Activated T-cell treated with anti-CD3 and anti-CD28 coated beads, Interleukin-2, amount 50 U/mL, for 24 hours (primary cell): ENCODE measurements around the gene PITX2.

Source experiments
- DNase-seq: peaks from one replicate; pipeline ENCODE4 v3.0.0-alpha.2; 2020
- H3K27ac Mint-ChIP-seq: 2 replicates; pipeline ENCODE4 v1.8.0; 2020; ENCODE audit warnings: mild to moderate bottlenecking, mixed read lengths
- H3K27me3 Mint-ChIP-seq: 2 replicates; pipeline ENCODE4 v1.8.0; 2020; ENCODE audit warnings: mixed read lengths
- H3K36me3 Mint-ChIP-seq: 2 replicates; pipeline ENCODE4 v1.8.0; 2020; ENCODE audit warnings: low read depth, mixed read lengths
- H3K4me1 Mint-ChIP-seq: 2 replicates; pipeline ENCODE4 v1.8.0; 2020; ENCODE audit warnings: low read depth, mixed read lengths
- H3K4me3 Mint-ChIP-seq: 2 replicates; pipeline ENCODE4 v1.8.0; 2020; ENCODE audit warnings: mild to moderate bottlenecking, moderate library complexity, mixed read lengths
- H3K9me3 Mint-ChIP-seq: 2 replicates; pipeline ENCODE4 v1.8.0; 2020; ENCODE audit warnings: mixed read lengths

Gene PITX2

DNA sequence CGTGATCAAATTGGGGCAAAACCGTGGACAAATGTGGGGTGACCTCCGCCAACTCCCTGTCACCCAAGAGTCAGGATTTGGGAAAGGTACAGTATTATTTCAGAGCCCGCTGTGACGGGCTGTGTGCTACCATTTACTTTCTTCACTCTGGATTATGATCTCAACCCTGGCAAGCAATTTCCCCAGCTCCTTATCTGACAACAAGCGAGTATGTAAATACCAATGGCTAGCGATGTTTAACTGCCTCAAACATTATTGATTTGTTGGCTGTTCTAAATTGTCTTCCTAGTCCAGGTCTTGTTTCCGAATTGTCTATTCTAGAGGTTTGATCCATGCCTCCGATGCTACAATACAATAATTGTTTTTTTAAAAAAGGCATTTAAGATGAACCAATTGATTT lies 17.7 kb upstream of the PITX2 start:
- DNase-seq: no peak
- Mint-ChIP-seq H3K27ac (no peak overlapping the region), H3K36me3 (no peaks in the 10 kb centered on the region), H3K4me3 (no peak overlapping the region), H3K4me1 (no peaks in the 10 kb centered on the region), H3K9me3 (peaks cover 14% of the 10 kb centered on the region), H3K27me3 (peaks cover 85% of the 10 kb centered on the region)

DNA sequence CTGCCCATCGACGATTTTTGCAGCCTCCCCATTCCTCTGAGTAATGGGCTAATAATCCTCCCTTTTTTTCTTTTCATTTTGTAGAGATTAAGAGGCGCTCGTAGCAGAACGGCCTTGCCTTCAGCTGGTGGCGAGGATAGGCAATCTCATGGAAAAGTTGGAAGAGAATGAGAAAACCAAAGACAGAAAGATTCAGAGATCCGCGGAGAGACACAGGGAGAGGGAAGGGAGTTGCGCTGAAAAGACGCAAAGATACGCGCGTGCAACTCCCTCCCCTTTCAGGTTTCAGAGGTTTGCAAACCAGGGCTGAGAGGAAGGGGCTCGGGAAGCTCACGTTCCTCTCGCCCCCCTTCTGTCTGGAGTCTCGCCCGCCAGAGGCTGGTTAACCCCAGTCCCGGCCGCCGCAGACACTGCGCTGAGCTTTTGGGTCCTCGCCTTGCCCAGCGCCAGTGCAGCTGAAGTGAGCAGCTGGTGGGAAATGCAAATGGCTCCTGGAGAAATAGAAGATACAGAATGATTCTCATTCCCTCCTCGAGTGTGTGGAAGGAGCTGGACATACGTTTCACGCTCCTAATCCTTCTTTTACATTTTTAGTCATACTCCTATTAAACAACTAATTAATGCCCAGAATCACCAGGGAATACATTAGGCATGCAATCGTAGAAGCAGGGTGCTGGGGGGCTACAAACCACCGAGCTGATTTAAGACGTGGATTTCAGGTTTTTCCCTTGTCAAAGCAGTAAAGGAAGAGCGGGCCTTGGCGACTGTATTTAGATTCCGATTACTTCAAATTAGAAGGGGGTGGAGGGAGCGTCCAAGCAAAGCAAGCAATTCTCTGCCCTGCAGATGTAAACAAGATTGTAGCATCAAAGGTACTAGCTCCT lies 16.6 kb upstream of the PITX2 start:
- H3K27me3 Mint-ChIP-seq: peaks cover 89% of the 10 kb centered on the region
- no peak overlapping the region for H3K27ac Mint-ChIP-seq
- H3K36me3 Mint-ChIP-seq: no peaks in the 10 kb centered on the region
- peaks cover 17% of the 10 kb centered on the region for H3K9me3 Mint-ChIP-seq
- H3K4me3 Mint-ChIP-seq: no peak overlapping the region
- no peak for DNase-seq
- H3K4me1 Mint-ChIP-seq: no peaks in the 10 kb centered on the region

DNA sequence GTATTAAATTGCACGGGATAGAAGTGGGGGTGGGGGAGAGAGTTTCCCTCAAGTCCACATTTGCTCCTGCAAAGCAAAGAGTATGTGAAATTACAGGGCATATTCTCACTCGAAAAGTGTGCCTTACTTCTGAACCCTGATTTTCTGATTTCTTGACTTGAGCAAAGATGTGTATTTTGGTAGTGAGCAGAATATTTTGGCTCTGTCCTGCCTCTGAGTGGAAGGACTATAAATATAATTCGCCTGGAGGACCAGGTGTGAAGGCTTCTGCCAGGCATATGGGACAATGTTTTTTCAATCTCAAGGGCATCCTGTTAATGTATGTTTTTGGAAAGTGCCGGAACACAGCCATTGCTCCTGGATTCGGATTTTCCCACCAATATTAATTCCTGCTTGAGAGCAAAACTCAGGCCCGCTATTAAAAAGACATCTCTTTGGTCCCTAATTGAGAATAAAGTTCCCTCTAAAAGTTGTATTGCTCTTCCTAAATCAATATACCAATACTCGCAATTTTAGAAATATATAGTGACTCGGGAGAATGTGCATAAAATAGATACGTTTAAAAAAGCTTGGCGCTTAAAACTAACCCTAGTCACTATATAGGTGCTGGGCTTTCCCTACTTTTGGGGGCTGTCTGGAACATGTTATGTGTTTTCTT lies 15.3 kb upstream of the PITX2 start:
- DNase-seq: no peak
- H3K4me1 Mint-ChIP-seq: peaks cover 5% of the 10 kb centered on the region
- H3K4me3 Mint-ChIP-seq: no peak overlapping the region
- peaks cover 17% of the 10 kb centered on the region for H3K9me3 Mint-ChIP-seq
- no peaks in the 10 kb centered on the region for H3K36me3 Mint-ChIP-seq
- no peak overlapping the region for H3K27ac Mint-ChIP-seq
- H3K27me3 Mint-ChIP-seq: peaks cover 91% of the 10 kb centered on the region

DNA sequence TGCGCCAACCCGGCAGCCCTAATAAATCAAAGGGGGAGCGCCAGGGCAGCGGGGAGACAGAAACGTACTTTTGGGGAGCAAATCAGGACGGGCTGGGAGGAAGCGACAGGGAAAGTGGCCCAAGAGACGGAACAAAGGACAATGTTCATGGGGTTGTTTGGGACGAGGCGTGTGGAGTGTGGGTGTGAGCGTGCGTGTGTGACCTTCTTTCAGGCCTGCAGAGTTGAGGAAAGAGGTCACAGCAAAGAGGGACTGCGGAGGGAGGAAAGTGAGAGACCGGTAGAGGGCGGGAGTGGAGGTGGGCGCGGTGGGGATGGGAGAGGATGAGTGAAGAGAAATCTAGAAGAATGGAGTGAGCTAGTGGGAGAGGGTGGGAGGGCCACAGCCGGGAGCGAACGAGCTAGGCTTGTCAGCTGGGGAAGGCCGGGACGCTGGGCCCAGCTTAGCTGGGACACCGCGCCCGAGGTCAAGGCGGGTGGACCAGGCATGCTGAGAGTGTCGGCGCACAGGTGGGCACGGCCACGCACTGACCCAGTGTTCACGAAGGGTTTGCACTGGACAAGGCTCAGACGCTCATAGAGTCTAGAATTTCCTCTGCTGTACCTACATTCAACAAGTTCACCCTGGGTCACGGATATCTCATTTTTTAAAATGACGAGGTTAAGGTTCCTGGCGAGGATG lies 14.7 kb upstream of the PITX2 start:
- Mint-ChIP-seq H3K27ac (no peak overlapping the region), H3K4me3 (no peak overlapping the region), H3K36me3 (no peaks in the 10 kb centered on the region), H3K27me3 (peaks cover 95% of the 10 kb centered on the region), H3K4me1 (peaks cover 7% of the 10 kb centered on the region), H3K9me3 (peaks cover 17% of the 10 kb centered on the region)
- DNase-seq: no peak

DNA sequence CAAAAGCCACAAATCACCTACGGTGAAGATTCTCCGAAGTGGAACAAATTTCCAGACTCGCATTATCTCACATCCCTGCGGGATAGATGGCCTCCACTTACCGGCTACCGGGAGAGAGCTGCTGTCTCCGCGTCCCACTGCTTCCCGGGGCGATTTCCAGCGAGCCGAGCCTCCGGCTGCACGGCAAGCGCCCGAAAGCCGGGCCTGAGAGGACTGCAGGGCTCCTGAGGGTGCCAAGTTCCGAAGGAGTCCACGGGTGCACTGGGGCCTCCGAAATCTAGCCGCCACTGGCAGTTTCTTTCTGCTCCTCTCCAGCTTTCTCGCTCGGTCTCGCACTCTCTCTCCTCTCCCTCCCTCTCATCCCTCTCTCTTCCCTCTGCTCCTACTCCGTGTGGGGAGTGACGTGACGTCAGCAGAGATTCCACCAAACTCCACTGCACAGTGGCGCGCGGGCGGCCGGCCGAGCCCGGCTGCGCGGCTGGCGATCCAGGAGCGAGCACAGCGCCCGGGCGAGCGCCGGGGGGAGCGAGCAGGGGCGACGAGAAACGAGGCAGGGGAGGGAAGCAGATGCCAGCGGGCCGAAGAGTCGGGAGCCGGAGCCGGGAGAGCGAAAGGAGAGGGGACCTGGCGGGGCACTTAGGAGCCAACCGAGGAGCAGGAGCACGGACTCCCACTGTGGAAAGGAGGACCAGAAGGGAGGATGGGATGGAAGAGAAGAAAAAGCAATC lies 14.0 kb upstream of the PITX2 start:
- Mint-ChIP-seq H3K9me3 (peaks cover 17% of the 10 kb centered on the region), H3K36me3 (peaks cover 2% of the 10 kb centered on the region), H3K27ac (no peak overlapping the region), H3K4me3 (no peak overlapping the region), H3K4me1 (peaks cover 12% of the 10 kb centered on the region), H3K27me3 (peaks cover 95% of the 10 kb centered on the region)
- no peak for DNase-seq

DNA sequence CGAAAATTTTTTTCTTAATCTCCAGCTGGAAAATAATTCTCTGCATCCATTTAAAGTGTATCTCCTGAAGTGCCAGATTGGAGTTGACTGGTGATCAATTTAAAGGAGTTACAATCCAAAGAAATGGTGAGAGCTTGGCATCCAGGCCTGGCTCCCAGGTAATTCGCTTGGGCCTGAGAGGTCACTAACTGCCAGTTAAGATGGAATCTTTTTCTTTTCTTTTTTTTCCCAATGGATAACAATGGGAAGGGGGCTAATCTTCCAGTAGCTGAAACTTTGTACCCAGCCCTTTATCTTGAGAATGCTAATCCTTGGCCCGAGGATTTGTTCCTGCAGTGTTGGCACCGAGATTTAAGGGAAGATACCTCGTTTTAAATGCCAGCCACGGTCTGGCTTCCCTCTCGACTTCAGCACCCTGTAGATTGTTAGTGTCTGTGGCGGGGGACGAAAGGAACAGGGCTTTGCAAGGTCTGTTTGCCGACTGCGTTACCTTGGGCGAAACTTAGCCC lies 13.3 kb upstream of the PITX2 start:
- no peak overlapping the region for H3K27ac Mint-ChIP-seq
- H3K4me3 Mint-ChIP-seq: no peak overlapping the region
- H3K27me3 Mint-ChIP-seq: peaks cover 95% of the 10 kb centered on the region
- H3K9me3 Mint-ChIP-seq: peaks cover 17% of the 10 kb centered on the region
- H3K4me1 Mint-ChIP-seq: peaks cover 17% of the 10 kb centered on the region
- DNase-seq: no peak
- peaks cover 2% of the 10 kb centered on the region for H3K36me3 Mint-ChIP-seq

DNA sequence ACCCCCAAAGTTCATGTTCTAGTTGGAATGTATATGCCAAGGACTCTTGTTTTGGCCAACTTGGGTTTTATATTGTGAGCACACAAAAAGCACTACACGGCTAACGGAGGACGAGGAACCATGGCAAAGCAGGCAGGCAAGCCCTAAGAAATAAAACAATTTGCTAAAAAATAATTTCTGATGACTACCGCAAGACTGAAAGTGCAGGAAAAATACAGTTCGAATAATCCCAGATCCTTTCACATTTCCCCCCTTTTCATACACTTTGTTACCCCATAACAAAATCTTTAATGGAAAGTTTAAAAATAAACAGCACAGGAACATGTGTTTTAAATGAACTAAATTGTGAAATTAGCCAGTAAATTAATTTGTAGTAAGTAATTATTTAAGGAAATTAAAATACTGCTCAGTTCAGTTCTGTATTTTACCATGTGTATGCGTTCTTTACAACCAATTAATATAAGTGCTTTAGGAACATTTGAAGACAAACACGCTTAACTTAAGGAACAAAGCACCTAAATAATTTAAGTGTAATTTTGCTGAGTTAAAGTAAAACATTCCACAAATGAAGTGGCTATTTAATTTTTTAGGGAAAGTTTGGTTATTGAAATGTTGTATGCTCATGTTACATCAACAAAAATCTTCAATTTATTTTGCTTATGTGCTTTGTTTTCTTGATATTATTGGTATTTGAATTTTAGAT lies 12.4 kb upstream of the PITX2 start:
- no peak overlapping the region for H3K4me3 Mint-ChIP-seq
- no peak for DNase-seq
- peaks cover 21% of the 10 kb centered on the region for H3K4me1 Mint-ChIP-seq
- H3K27ac Mint-ChIP-seq: no peak overlapping the region
- peaks cover 95% of the 10 kb centered on the region for H3K27me3 Mint-ChIP-seq
- H3K36me3 Mint-ChIP-seq: peaks cover 2% of the 10 kb centered on the region
- H3K9me3 Mint-ChIP-seq: peaks cover 17% of the 10 kb centered on the region

DNA sequence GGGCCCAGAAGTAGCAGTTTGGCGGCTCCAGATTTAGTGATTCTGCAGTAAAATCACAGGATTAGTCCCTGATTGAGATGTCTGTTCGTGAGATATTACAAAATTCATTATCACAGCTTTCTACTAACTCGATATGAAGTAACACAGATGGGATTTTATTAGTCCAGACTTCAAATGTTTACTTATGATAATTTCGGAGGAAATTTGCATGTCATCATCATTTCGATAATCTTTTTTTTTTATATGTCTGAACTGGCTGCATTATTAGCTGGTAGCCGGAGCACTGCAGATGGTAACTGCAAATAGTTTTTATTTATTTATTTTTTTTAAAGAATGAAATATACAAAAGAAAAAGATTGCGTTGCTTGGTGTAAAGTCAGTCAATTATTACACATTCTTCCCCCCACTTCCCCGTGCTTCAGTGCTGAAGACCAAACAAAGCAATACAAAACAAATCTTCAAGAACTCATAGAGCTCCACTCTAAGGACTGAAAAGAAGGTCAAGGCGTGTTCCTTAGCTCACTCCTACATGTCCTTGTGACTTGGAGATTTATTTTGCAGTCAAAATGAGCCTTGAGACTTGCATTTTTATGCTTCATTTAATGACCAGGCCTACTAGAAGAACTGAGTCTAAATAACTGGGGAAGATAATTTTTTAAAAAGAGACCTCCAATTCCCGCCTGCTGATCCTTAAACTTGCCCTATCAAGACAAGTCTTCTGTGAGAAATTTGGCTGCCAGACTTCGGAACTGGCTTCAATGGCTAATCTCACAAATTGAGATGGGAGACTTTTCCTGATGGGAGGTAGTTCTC lies 11.7 kb upstream of the PITX2 start:
- Mint-ChIP-seq H3K9me3 (peaks cover 15% of the 10 kb centered on the region), H3K27ac (no peak overlapping the region), H3K36me3 (peaks cover 2% of the 10 kb centered on the region), H3K4me3 (no peak overlapping the region), H3K4me1 (peaks cover 21% of the 10 kb centered on the region), H3K27me3 (peaks cover 95% of the 10 kb centered on the region)
- DNase-seq: no peak

DNA sequence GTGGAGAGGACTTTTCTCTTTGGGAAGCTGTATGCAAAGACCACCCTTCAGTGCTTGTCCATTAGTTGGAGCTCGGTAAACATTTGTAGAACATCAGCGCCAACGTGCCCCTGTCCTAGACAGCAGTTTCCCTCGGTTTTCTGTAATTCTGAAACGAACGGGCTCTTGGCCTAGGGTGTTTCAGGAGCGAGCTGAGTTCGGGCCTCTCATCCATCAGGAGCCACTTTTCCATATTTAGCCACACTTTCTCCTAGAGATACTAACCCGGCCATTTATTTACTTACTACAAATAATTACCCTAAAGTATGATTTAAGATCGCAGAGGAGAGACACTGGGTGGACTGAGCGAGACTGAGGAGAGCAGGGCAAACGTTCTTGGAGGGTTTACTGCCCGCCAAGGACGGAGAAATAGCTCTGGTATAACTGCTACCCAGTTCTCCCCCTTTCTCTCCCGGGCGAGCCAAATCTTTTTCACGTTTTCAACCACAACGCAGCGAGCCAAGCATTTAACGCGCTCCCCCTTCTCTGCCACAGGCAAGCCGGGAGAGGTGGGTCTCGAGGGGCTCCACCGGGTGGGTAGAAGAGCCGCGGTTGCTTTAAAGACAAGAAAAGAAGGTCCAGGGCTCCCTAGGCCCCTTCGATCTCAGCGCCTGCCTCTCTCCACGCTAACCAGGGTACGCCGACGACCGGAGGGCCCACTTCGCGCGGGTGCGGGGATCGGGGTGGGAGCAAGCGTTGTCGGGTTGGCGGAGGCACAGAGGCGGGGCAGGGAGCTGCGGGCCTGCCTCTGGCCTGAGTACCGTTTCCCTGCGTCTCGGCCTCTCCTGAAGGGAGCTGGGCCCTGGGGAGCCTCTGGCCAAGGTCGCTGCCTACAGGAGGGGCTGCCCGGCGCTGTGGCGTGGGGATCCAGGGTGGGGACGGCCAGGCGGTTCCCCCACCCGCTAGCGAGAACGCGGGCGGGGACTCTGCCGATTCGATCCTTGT lies 10.8 kb upstream of the PITX2 start:
- H3K27ac Mint-ChIP-seq: peak overlapping the region; percentile 33
- DNase-seq: no peak
- H3K27me3 Mint-ChIP-seq: peaks cover 95% of the 10 kb centered on the region
- no peak overlapping the region for H3K4me3 Mint-ChIP-seq
- H3K9me3 Mint-ChIP-seq: peaks cover 14% of the 10 kb centered on the region
- peaks cover 26% of the 10 kb centered on the region for H3K4me1 Mint-ChIP-seq
- peaks cover 2% of the 10 kb centered on the region for H3K36me3 Mint-ChIP-seq

DNA sequence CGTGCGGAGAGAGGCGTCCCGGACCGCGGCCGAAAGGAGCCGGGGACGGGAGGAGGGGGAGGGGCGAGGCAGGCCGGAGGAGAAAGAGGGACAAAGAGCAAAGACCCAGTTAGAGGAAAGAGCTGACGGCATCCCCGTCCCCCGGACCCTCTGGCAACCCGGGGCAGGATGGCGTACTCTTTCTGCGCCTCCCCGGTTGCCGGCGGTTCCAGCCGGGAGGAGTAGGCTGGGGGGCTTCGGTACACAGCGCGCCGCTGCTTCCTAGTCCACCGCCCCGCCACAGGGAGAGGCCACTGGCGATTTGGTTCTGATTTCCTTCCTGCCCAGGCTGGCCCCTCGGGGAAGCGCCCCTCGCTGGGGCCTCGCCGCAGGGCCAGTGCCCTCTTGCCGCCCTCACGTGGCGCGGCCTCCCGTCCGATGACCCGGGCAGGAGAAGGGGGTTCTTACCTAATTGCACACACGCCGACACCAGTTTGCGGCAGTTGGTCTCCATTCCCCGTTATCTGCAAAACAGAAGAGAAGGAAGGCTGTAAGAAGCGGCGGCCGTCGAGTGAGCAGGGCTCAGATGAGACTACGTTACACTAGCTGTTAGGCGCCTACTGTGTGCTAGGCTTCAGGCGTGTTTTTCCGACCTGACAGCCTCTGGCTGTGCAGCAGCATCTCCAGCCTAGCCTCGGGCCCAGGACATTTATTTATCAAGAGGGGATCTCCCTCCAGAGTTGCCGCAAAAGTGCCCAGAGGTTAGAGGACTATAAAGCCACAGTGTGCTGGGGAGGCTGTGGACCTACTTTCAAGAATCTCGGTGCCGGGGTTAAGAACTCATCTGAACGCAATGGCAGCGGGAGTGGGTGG lies 9.9 kb upstream of the PITX2 start:
- H3K27ac Mint-ChIP-seq: peak overlapping the region; percentile 24
- H3K4me1 Mint-ChIP-seq: peaks cover 29% of the 10 kb centered on the region
- peaks cover 2% of the 10 kb centered on the region for H3K36me3 Mint-ChIP-seq
- DNase-seq: no peak
- peak overlapping the region; percentile 31 for H3K4me3 Mint-ChIP-seq
- H3K27me3 Mint-ChIP-seq: peaks cover 95% of the 10 kb centered on the region
- peaks cover 8% of the 10 kb centered on the region for H3K9me3 Mint-ChIP-seq

DNA sequence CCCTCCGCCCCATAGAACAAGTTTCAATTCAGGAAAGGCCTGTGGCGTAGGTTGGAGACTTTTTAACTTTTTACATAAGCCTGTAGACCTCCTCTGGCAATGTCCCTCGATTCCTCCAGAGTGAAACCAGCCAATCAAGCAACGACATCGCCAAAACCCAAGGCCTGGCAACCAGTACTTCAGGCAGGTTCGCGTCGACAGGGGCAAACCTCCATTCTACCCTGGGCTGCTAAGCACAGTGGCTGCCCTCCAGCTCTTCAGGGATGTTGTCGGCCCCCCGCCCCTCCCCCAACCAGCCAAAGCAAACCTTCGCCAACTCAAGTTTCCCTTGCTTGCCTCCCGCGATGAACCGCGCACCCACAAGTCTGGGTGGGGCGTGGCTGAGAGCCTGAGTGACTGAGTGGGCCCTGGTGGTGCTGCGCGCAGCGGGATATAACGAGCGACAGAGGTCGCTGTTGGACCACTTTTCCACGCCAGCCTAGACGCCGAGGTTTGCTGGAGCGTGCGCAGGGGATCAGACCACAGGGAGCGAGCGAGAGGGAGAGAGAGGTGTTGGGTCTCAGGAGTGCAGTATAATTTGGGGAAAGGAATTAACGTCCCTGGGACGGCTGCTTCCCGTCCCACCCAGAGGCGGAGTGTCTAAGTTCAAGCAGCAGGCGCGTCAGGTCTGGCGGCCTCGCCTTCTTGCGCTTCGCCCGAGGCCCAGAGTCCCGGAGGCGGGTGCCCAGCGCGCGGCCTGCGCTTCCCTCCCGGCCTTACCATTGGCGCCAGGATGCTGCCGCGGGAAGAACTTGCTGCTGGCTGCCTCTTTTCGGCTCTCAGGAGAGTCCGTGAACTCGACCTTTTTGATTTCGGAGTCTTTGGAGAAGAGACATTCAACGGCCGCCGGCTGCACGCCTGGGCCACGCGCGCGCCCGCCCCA lies 9.0 kb upstream of the PITX2 start:
- Mint-ChIP-seq H3K27me3 (peaks cover 95% of the 10 kb centered on the region), H3K36me3 (peaks cover 2% of the 10 kb centered on the region), H3K27ac (peak overlapping the region; percentile 24), H3K9me3 (peaks cover 8% of the 10 kb centered on the region), H3K4me3 (peak overlapping the region; percentile 31), H3K4me1 (peaks cover 29% of the 10 kb centered on the region)
- no peak for DNase-seq
